Sigmoid colon (tissue), 7 donors: ENCODE measurements around the gene SDF2L1. TPM values are rescaled to one million over a fixed set of nuclear protein-coding genes. Genes with fewer than 3 reads are reported as not detected.
A peak's percentile ranks its signal among the peaks of the same experiment; 100 is the strongest.

ENCODE experiments used
- DNase-seq: peaks from one replicate; pipeline ENCODE4 v3.0.0-alpha.2; 2019
- H3K27ac ChIP-seq, 4 donors: fragments of 200-600 bp; sonication (generic); one replicate each; pipeline ENCODE4 v1.5.1; 2016 to 2019; ENCODE audit warnings: mild to moderate bottlenecking in 1 of 4
- H3K27me3 ChIP-seq, 3 donors: fragments of 200-600 bp; sonication (generic); one replicate each; pipeline ENCODE4 v1.5.1; 2019; ENCODE audit warnings: mild to moderate bottlenecking in 1 of 3
- H3K36me3 ChIP-seq, 4 donors: fragments of 200-600 bp; sonication (generic); one replicate each; pipeline ENCODE4 v1.5.1; 2016 to 2019
- H3K4me1 ChIP-seq, 4 donors: fragments of 200-600 bp; sonication (generic); one replicate each; pipeline ENCODE4 v1.5.1; 2017 to 2019
- H3K4me3 ChIP-seq, 4 donors: fragments of 200-600 bp; sonication (generic); one replicate each; pipeline ENCODE4 v1.5.1; 2017 to 2019; ENCODE audit warnings: mild to moderate bottlenecking in 2 of 4, moderate library complexity in 1 of 4
- H3K9me3 ChIP-seq, 4 donors: fragments of 200-600 bp in 3 of 4; sonication (generic) in 3 of 4; one replicate each; pipeline versions ENCODE4 v1.5.1 to v1.6.1; 2013 to 2019
- CTCF ChIP-seq, 4 experiments: fragments of 450-650 bp in 3 of 4; fragments of 200-600 bp in 1 of 4; IDR thresholded peaks; one replicate each; pipeline ENCODE4 v1.5.1; 2016 to 2019; ENCODE audit warnings: antibody characterized with exemption in 4 of 4, mild to moderate bottlenecking in 3 of 4, moderate library complexity in 2 of 4
- EP300 ChIP-seq, 4 donors: sonication (generic); formaldehyde crosslinking; IDR thresholded peaks; one replicate each; pipeline ENCODE4 v1.6.1; 2017; ENCODE audit warnings: antibody characterized with exemption in 4 of 4
- POLR2A ChIP-seq, 2 donors: fragments of 450-650 bp; IDR thresholded peaks; one replicate each; pipeline ENCODE4 v1.6.1; 2016; ENCODE audit warnings: antibody characterized with exemption in 2 of 2, mild to moderate bottlenecking in 2 of 2, moderate library complexity in 2 of 2
- POLR2AphosphoS5 ChIP-seq, 4 donors: sonication (generic); formaldehyde crosslinking; IDR thresholded peaks; one replicate each; pipeline ENCODE4 v1.6.1; 2017; ENCODE audit warnings: antibody characterized with exemption in 4 of 4
- WGBS, 2 donors: extraction: QIAGEN DNeasy Blood & Tissue Kit; methylation state at CpG; one replicate each; pipeline ENCODE4 v1.1.7; 2013; 5-methylcytosine and 5-hydroxymethylcytosine counted together
- intact Hi-C: fragments of 100-400 bp; cut with DNase I; formaldehyde crosslinking; loops from one replicate; pipeline ENCODE4 v1.15.1; 2023
- polyA plus RNA-seq, 3 donors: library from polyadenylated mRNA; stranded (reverse); fragments of 200-250 nt; gene quantifications; one replicate each; pipeline ENCODE4 v1.2.3, GENCODE V29; 2013
- total RNA-seq, 4 donors: library from RNA; depleted of rRNA; stranded (reverse); fragments of >200 nt; gene quantifications; one replicate each; pipeline ENCODE4 v1.1.0, GENCODE V29; 2016
- donor health status: healthy with polysubstance abuse.
- donor health status: Bipolar disorder and iron deficiency.
- donor health status: healthy.

SDF2L1 gene
- total and polyA plus RNA-seq, 7 donors = 6.1 to 127 (median 25.0) TPM

GRCh38 chr22:21626735-21627469 is 15.2 kb upstream of the SDF2L1 start:
- no peak overlapping the region for H3K4me3 ChIP-seq
- 83 to 88% methylated on average over 11 of the region's 11 CpGs for WGBS, 2 donors
- intact Hi-C loops = loop anchor here (5.0 kb wide), 1 partner anchor 45 kb away; no protein-coding TSS in a partner anchor
- H3K9me3 ChIP-seq = no peaks in the 10 kb centered on the region
- no peak for TF ChIP-seq EP300 (IDR thresholded peaks at IDR 0.05)
- no peak for TF ChIP-seq CTCF (IDR thresholded peaks at IDR 0.05)
- TF ChIP-seq POLR2A (IDR thresholded peaks at IDR 0.05) = no peak
- no peak for TF ChIP-seq POLR2AphosphoS5 (IDR thresholded peaks at IDR 0.05)
- H3K27me3 ChIP-seq = no peaks in the 10 kb centered on the region
- DNase-seq = no peak
- peaks cover 0 to 20% (median 0%) of the 10 kb centered on the region in 4 donors for H3K36me3 ChIP-seq
- peaks cover 0 to 37% (median 26%) of the 10 kb centered on the region in 4 donors for H3K4me1 ChIP-seq
- no peak overlapping the region for H3K27ac ChIP-seq

- intact Hi-C loops = loop anchor here (5.0 kb wide), 1 partner anchor 46 kb away; no protein-coding TSS in a partner anchor
- Histone ChIP-seq H3K27me3 (no peaks in the 10 kb centered on the region), H3K27ac (peak overlapping the region; percentile 73 to 86 (median 80)), H3K4me3 (peak overlapping the region; percentile 65 to 98 (median 78)), H3K36me3 (peaks cover 0 to 4% (median 0%) of the 10 kb centered on the region in 4 donors), H3K4me1 (peaks cover 0 to 29% (median 22%) of the 10 kb centered on the region in 4 donors), H3K9me3 (no peaks in the 10 kb centered on the region)
- 73 to 83% methylated on average over 74 of the region's 74 CpGs for WGBS, 2 donors
- no peak for TF ChIP-seq CTCF (IDR thresholded peaks at IDR 0.05)
- TF ChIP-seq POLR2A (IDR thresholded peaks at IDR 0.05) = no peak
- no peak for TF ChIP-seq EP300 (IDR thresholded peaks at IDR 0.05)
- TF ChIP-seq POLR2AphosphoS5 (IDR thresholded peaks at IDR 0.05) = no peak
- DNase-seq = no peak
Measured at GRCh38 chr22:21628386-21629254, 13.5 kb upstream of the SDF2L1 start.

- H3K9me3 ChIP-seq = no peaks in the 10 kb centered on the region
- H3K27ac ChIP-seq = peak within 1 kb of the TSS; percentile 73 to 86 (median 80)
- peak; percentile 94 for DNase-seq
- no peaks in the 10 kb centered on the region for H3K27me3 ChIP-seq
- TF ChIP-seq EP300 (IDR thresholded peaks at IDR 0.05) (no peak), CTCF (IDR thresholded peaks at IDR 0.05) (peak in 3 of 4 experiments; percentile 13 to 95 (median 68)), POLR2A (IDR thresholded peaks at IDR 0.05) (peak in 1 of 2 donors; percentile 14), POLR2AphosphoS5 (IDR thresholded peaks at IDR 0.05) (peak in 2 of 4 donors; percentile 65 to 66)
- H3K4me3 ChIP-seq = peak within 1 kb of the TSS; percentile 65 to 98 (median 78)
- WGBS, 2 donors = 1% methylated on average over 93 of the region's 93 CpGs
- intact Hi-C loops = loop anchor here (5.0 kb wide), 1 partner anchor 47 kb away; no protein-coding TSS in a partner anchor
- H3K36me3 ChIP-seq = peaks cover 0 to 4% (median 0%) of the 10 kb centered on the region in 4 donors
- H3K4me1 ChIP-seq = peaks cover 0 to 20% (median 15%) of the 10 kb centered on the region in 4 donors
Measured at GRCh38 chr22:21629255-21630149, 12.6 kb upstream of the SDF2L1 start, which contains the start of gene YDJC. Gene YDJC (minus strand): TSS chr22:21630022. CDS start chr22:21630014, 8 bp downstream.

- no peak for DNase-seq
- TF ChIP-seq POLR2AphosphoS5 (IDR thresholded peaks at IDR 0.05) = no peak
- no peak for TF ChIP-seq EP300 (IDR thresholded peaks at IDR 0.05)
- no peak for TF ChIP-seq CTCF (IDR thresholded peaks at IDR 0.05)
- TF ChIP-seq POLR2A (IDR thresholded peaks at IDR 0.05) = no peak
- 90 to 92% methylated on average over 4 of the region's 4 CpGs for WGBS, 2 donors
Measured at GRCh38 chr22:21631025-21631424, 11.1 kb upstream of the SDF2L1 start.

More at GRCh38 chr22:21631025-21631424, 11.1 kb upstream of the SDF2L1 start:
- peaks cover 0 to 19% (median 12%) of the 10 kb centered on the region in 4 donors for H3K4me1 ChIP-seq
- H3K36me3 ChIP-seq = peaks cover 0 to 4% (median 0%) of the 10 kb centered on the region in 4 donors
- intact Hi-C loops = no loop called here
- no peak overlapping the region for H3K27ac ChIP-seq
- H3K9me3 ChIP-seq = no peaks in the 10 kb centered on the region
- H3K4me3 ChIP-seq = no peak overlapping the region
- H3K27me3 ChIP-seq = no peaks in the 10 kb centered on the region
